ENCODE measurements around the gene CCDC141. TPM values are rescaled to one million over a fixed set of nuclear protein-coding genes. Genes with fewer than 3 reads are reported as not detected.

Gene CCDC141
- total RNA-seq, 1 donor from 2014 or later: 1.2 TPM

GRCh38 chr2:178811045-178811444 is 238.9 kb downstream of the CCDC141 start:
- DNase-seq (ENCODE audit: low spot score in 2 of 2, unreplicated experiment in 2 of 2): no peak
- Mint-ChIP-seq H3K4me3 (no peak overlapping the region), H3K27me3 (ENCODE audit: low read depth) (no peaks in the 10 kb centered on the region), H3K4me1 (no peaks in the 10 kb centered on the region), H3K36me3 (no peaks in the 10 kb centered on the region), H3K27ac (no peak overlapping the region), H3K9me3 (no peaks in the 10 kb centered on the region)
- TF ChIP-seq CTCF (IDR thresholded peaks at IDR 0.05; ENCODE audit: unreplicated experiment): no peak

- no peaks in the 10 kb centered on the region for H3K9me3 Mint-ChIP-seq
- no peak for DNase-seq (ENCODE audit: low spot score in 2 of 2, unreplicated experiment in 2 of 2)
- no peaks in the 10 kb centered on the region for H3K27me3 Mint-ChIP-seq (ENCODE audit: low read depth)
- H3K27ac Mint-ChIP-seq: no peak overlapping the region
- TF ChIP-seq CTCF (IDR thresholded peaks at IDR 0.05; ENCODE audit: unreplicated experiment): no peak
- no peaks in the 10 kb centered on the region for H3K4me1 Mint-ChIP-seq
- H3K4me3 Mint-ChIP-seq: no peak overlapping the region
- no peaks in the 10 kb centered on the region for H3K36me3 Mint-ChIP-seq
These were observed 239.5 kb downstream of the CCDC141 start for GRCh38 chr2:178810422-178810821.

- Mint-ChIP-seq H3K4me1 (no peaks in the 10 kb centered on the region), H3K27me3 (ENCODE audit: low read depth) (peaks cover 1% of the 10 kb centered on the region), H3K36me3 (no peaks in the 10 kb centered on the region), H3K9me3 (no peaks in the 10 kb centered on the region), H3K4me3 (no peak within 1 kb of the TSS), H3K27ac (no peak within 1 kb of the TSS)
- DNase-seq (ENCODE audit: low spot score in 2 of 2, unreplicated experiment in 2 of 2): no peak
- TF ChIP-seq CTCF (IDR thresholded peaks at IDR 0.05; ENCODE audit: unreplicated experiment): no peak
These were observed 242.5 kb downstream of the CCDC141 start, which contains the start of gene TTN for GRCh38 chr2:178807227-178808008. TSS of gene TTN (minus strand) at chr2:178807423. CDS start at chr2:178804642, 2,781 bp downstream.

- Mint-ChIP-seq H3K4me3 (no peak overlapping the region), H3K9me3 (no peaks in the 10 kb centered on the region), H3K27me3 (ENCODE audit: low read depth) (peaks cover 1% of the 10 kb centered on the region), H3K4me1 (no peaks in the 10 kb centered on the region), H3K36me3 (no peaks in the 10 kb centered on the region), H3K27ac (no peak overlapping the region)
- TF ChIP-seq CTCF (IDR thresholded peaks at IDR 0.05; ENCODE audit: unreplicated experiment): no peak
- no peak for DNase-seq (ENCODE audit: low spot score in 2 of 2, unreplicated experiment in 2 of 2)
These were observed 243.4 kb downstream of the CCDC141 start for GRCh38 chr2:178806543-178806942.

- Mint-ChIP-seq H3K4me1 (no peaks in the 10 kb centered on the region), H3K27ac (no peak overlapping the region), H3K4me3 (no peak overlapping the region), H3K27me3 (ENCODE audit: low read depth) (peaks cover 2% of the 10 kb centered on the region), H3K9me3 (no peaks in the 10 kb centered on the region), H3K36me3 (no peaks in the 10 kb centered on the region)
- DNase-seq (ENCODE audit: low spot score in 2 of 2, unreplicated experiment in 2 of 2): no peak
- no peak for TF ChIP-seq CTCF (IDR thresholded peaks at IDR 0.05; ENCODE audit: unreplicated experiment)
These were observed 244.5 kb downstream of the CCDC141 start for GRCh38 chr2:178805457-178805856.

Measured in mesothelial cell of epicardium (in vitro differentiated cells).